Keratinocyte (primary cell): Measurements from ENCODE around the gene N4BP3. TPM values are rescaled to one million over a fixed set of nuclear protein-coding genes. Genes with fewer than 3 reads are reported as not detected.

ENCODE experiments used
- DNase-seq: peaks from one replicate; pipeline ENCODE4 v3.0.0-alpha.2; 2011; ENCODE audit warnings: low read depth, missing footprints, low spot score
- FAIRE-seq: peaks from 2 replicates; lab custom pipeline; 2011; peaks lifted over from hg19 to GRCh38; lab: Jason Lieb, UNC
- H2AFZ ChIP-seq: 2 replicates; pipeline ENCODE4 v1.6.0; 2012; ENCODE audit warnings: low read length, control low read depth, inconsistent platforms; ENCODE audit not compliant: control insufficient read depth
- H3K27ac ChIP-seq: 2 replicates; pipeline ENCODE4 v1.5.1; 2011; ENCODE audit warnings: low read length; ENCODE audit not compliant: control insufficient read depth, insufficient read depth
- H3K27me3 ChIP-seq: 3 replicates; pipeline ENCODE4 v1.6.0; 2011; ENCODE audit warnings: low read length; ENCODE audit not compliant: control insufficient read depth, insufficient read depth; ENCODE audit errors: extremely low read depth
- H3K36me3 ChIP-seq, 2 experiments: 2 replicates in 1 of 2; 3 replicates in 1 of 2; pipeline ENCODE4 v1.5.1; 2011; ENCODE audit warnings: low read length in 2 of 2, mild to moderate bottlenecking in 1 of 2; ENCODE audit not compliant: control insufficient read depth in 2 of 2, insufficient read depth in 2 of 2; ENCODE audit errors: extremely low read depth in 1 of 2
- H3K4me1 ChIP-seq: 3 replicates; pipeline ENCODE4 v1.5.1; 2011; ENCODE audit warnings: low read length; ENCODE audit not compliant: control insufficient read depth, insufficient read depth; ENCODE audit errors: extremely low read depth
- H3K4me2 ChIP-seq: 3 replicates; pipeline ENCODE4 v1.6.0; 2011; ENCODE audit warnings: low read depth, low read length; ENCODE audit not compliant: control insufficient read depth, insufficient read depth; ENCODE audit errors: extremely low read depth
- H3K4me3 ChIP-seq, 3 experiments: fragments of 200-600 bp in 1 of 3; sonication (generic) in 1 of 3; 2 replicates in 2 of 3; 3 replicates in 1 of 3; pipeline ENCODE4 v1.5.1; 2011 to 2016; ENCODE audit warnings: low read length in 3 of 3, mild to moderate bottlenecking in 3 of 3, control low read depth in 2 of 3, inconsistent platforms in 1 of 3, low read depth in 1 of 3, mixed read lengths in 1 of 3, mixed run types in 1 of 3, moderate library complexity in 1 of 3; ENCODE audit not compliant: control insufficient read depth in 2 of 3, insufficient read depth in 2 of 3; ENCODE audit errors: extremely low read depth in 1 of 3
- H3K79me2 ChIP-seq: 2 replicates; pipeline ENCODE4 v1.6.0; 2012; ENCODE audit warnings: low read length; ENCODE audit not compliant: control insufficient read depth, insufficient read depth
- H3K9ac ChIP-seq: 3 replicates; pipeline ENCODE4 v1.6.0; 2011; ENCODE audit warnings: low read length; ENCODE audit not compliant: control insufficient read depth, insufficient read depth; ENCODE audit errors: extremely low read depth
- H3K9me1 ChIP-seq: 3 replicates; pipeline ENCODE4 v1.6.0; 2011; ENCODE audit warnings: low read length; ENCODE audit not compliant: control insufficient read depth, insufficient read depth; ENCODE audit errors: extremely low read depth
- H3K9me3 ChIP-seq: 2 replicates; pipeline ENCODE4 v1.5.1; 2012; ENCODE audit warnings: low read depth, low read length; ENCODE audit not compliant: control insufficient read depth
- H4K20me1 ChIP-seq: 3 replicates; pipeline ENCODE4 v1.6.0; 2011; ENCODE audit warnings: low read length; ENCODE audit not compliant: control insufficient read depth, insufficient read depth; ENCODE audit errors: extremely low read depth
- EZH2 ChIP-seq: IDR thresholded peaks from one replicate; pipeline ENCODE4 v1.6.1; 2012; ENCODE audit warnings: inconsistent platforms, mild to moderate bottlenecking, low read length, moderate library complexity
- dilution Hi-C: fragments of 300-500 bp; cut with MboI; formaldehyde crosslinking; loops from one replicate; pipeline ENCODE4 v1.7.0; 2020; ENCODE audit warnings: low sequenced_read_pairs; ENCODE audit not compliant: extremely low pct_ligation_motif_present
- polyA minus RNA-seq, 3 experiments: library from RNA; depleted of rRNA, polyadenylated mRNA; stranded (reverse); fragments of >200 nt; gene quantifications; 1 replicate in 1 of 3; 2 replicates in 1 of 3; 3 replicates in 1 of 3; pipeline ENCODE4 v1.2.3, GENCODE V29; 2011
- polyA plus RNA-seq, 5 experiments: library from polyadenylated mRNA; depleted of rRNA in 3 of 5; stranded (reverse) in 3 of 5; stranded (forward) in 1 of 5; unstranded in 1 of 5; fragments of >200 nt; gene quantifications; 1 replicate in 1 of 5; 2 replicates in 3 of 5; 3 replicates in 1 of 5; pipeline versions ENCODE4 v1.2.1 to v1.2.3, GENCODE V29; 2011 to 2012; ENCODE audit warnings: missing spikeins in 2 of 5, low read depth in 1 of 5, low replicate concordance in 1 of 5
- TF ChIP-seq, protein P1 (sequence below), 3 experiments: IDR thresholded peaks in 1 of 3; conservative IDR thresholded peaks in 1 of 3; optimal IDR thresholded peaks in 1 of 3; 2 replicates in 2 of 3; 3 replicates in 1 of 3; pipeline versions ENCODE3 to v1.5.1; 2011; ENCODE audit warnings: low read length in 3 of 3, mild to moderate bottlenecking in 3 of 3, moderate library complexity in 2 of 3, control low read depth in 1 of 3, inconsistent platforms in 1 of 3; ENCODE audit not compliant: insufficient read depth in 2 of 3; ENCODE audit errors: extremely low read depth in 1 of 3

N4BP3 gene, protein sequence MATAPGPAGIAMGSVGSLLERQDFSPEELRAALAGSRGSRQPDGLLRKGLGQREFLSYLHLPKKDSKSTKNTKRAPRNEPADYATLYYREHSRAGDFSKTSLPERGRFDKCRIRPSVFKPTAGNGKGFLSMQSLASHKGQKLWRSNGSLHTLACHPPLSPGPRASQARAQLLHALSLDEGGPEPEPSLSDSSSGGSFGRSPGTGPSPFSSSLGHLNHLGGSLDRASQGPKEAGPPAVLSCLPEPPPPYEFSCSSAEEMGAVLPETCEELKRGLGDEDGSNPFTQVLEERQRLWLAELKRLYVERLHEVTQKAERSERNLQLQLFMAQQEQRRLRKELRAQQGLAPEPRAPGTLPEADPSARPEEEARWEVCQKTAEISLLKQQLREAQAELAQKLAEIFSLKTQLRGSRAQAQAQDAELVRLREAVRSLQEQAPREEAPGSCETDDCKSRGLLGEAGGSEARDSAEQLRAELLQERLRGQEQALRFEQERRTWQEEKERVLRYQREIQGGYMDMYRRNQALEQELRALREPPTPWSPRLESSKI
- polyA plus RNA-seq, result 1.0 to 1.9 TPM (median 1.3 TPM) in 3 replicates
- 0.99 TPM for polyA plus RNA-seq (2011; ENCODE audit: low read depth)
- polyA plus RNA-seq (2011; cell fraction: cytosol; rRNA removed), result 0.77 and 1.4 TPM in 2 replicates
- 2.6 and 3.3 TPM in 2 replicates for polyA plus RNA-seq (2011; cell fraction: nucleus; rRNA removed)
- 1.9 TPM in 2 replicates for polyA plus RNA-seq (2012; ENCODE audit: low replicate concordance)
- polyA minus RNA-seq, result 1.1 to 2.8 TPM (median 1.4 TPM) in 3 replicates
- 3.6 TPM for polyA minus RNA-seq (2011; cell fraction: cytosol; rRNA and poly(A)+ RNA removed)
- 2.0 and 2.2 TPM in 2 replicates for polyA minus RNA-seq (2011; cell fraction: nucleus; rRNA and poly(A)+ RNA removed)

GRCh38 chr5:178113141-178113787, at the start of gene N4BP3:
Gene N4BP3 (plus strand): TSS chr5:178113532. CDS start chr5:178119584, 6,052 bp downstream.
- Histone ChIP-seq H2AFZ (peak within 1 kb of the TSS; percentile 82), H3K9me3 (no peaks in the 10 kb centered on the region), H3K27me3 (no peaks in the 10 kb centered on the region), H3K4me3 (peak within 1 kb of the TSS; percentile 76 to 80 (median 79)), H3K79me2 (peaks cover 13% of the 10 kb centered on the region), H3K4me1 (peaks cover 23% of the 10 kb centered on the region), H4K20me1 (peaks cover 3% of the 10 kb centered on the region), H3K9ac (peak within 1 kb of the TSS; percentile 71), H3K9me1 (no peaks in the 10 kb centered on the region), H3K36me3 (no peaks in the 10 kb centered on the region), H3K4me2 (peak within 1 kb of the TSS; percentile 90), H3K27ac (no peak within 1 kb of the TSS)
- no peak for FAIRE-seq
- dilution Hi-C loops, result no loop called here
- TF ChIP-seq, protein P1, sequence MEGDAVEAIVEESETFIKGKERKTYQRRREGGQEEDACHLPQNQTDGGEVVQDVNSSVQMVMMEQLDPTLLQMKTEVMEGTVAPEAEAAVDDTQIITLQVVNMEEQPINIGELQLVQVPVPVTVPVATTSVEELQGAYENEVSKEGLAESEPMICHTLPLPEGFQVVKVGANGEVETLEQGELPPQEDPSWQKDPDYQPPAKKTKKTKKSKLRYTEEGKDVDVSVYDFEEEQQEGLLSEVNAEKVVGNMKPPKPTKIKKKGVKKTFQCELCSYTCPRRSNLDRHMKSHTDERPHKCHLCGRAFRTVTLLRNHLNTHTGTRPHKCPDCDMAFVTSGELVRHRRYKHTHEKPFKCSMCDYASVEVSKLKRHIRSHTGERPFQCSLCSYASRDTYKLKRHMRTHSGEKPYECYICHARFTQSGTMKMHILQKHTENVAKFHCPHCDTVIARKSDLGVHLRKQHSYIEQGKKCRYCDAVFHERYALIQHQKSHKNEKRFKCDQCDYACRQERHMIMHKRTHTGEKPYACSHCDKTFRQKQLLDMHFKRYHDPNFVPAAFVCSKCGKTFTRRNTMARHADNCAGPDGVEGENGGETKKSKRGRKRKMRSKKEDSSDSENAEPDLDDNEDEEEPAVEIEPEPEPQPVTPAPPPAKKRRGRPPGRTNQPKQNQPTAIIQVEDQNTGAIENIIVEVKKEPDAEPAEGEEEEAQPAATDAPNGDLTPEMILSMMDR (optimal IDR thresholded peaks at IDR 0.05 in 1 of 3, IDR thresholded peaks at IDR 0.05 in 1 of 3, conservative IDR thresholded peaks at IDR 0.05 in 1 of 3; ENCODE audit: extremely low read depth in 1 of 3, insufficient read depth in 2 of 3, low read length in 3 of 3), result peak in 1 of 3 experiments; percentile 22
- TF ChIP-seq EZH2, result no peak
- DNase-seq, result no peak

DNA sequence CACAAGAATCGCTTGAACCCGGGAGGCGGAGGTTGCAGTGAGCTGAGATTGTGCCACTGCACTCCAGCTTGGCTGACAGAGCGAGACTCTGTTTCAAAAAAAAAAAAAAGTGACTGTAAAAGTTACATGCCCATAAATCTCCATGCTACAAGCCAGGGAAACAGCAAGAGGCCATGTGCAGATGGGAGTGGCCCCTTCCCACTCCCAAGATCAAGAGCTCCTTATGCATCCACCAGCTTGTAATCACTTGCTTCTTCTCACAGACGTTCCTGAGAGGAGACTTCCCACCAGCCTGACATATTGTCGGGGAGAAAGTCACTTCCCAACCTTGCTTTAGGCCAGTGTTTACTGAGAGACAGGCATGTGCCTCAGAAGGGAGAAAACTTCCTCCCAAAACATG, 45.6 kb upstream of the N4BP3 start:
- Histone ChIP-seq H3K4me2 (no peak overlapping the region), H3K36me3 (no peaks in the 10 kb centered on the region), H3K9me1 (no peaks in the 10 kb centered on the region), H4K20me1 (no peaks in the 10 kb centered on the region), H3K4me3 (no peak overlapping the region), H2AFZ (no peak overlapping the region), H3K4me1 (no peaks in the 10 kb centered on the region), H3K9me3 (no peaks in the 10 kb centered on the region), H3K9ac (no peak overlapping the region), H3K79me2 (no peaks in the 10 kb centered on the region), H3K27ac (no peak overlapping the region), H3K27me3 (peaks cover 7% of the 10 kb centered on the region)
- no peak for TF ChIP-seq EZH2
- TF ChIP-seq, protein P1 (optimal IDR thresholded peaks at IDR 0.05 in 1 of 3, IDR thresholded peaks at IDR 0.05 in 1 of 3, conservative IDR thresholded peaks at IDR 0.05 in 1 of 3; ENCODE audit: extremely low read depth in 1 of 3, insufficient read depth in 2 of 3, low read length in 3 of 3), result no peak
- dilution Hi-C loops, result no loop called here
- DNase-seq (no peak), FAIRE-seq (no peak)
